HG02852 (cell line): Measurements from ENCODE around the gene MED16.

ENCODE experiments used
- ATAC-seq: cut with Tn5 transposase; IDR thresholded peaks from one replicate; pipeline ENCODE4 v1.9.1; 2021; ENCODE audit warnings: mild to moderate bottlenecking, moderate library complexity; ENCODE audit not compliant: unreplicated experiment

MED16 gene

GRCh38 chr19:892894-893689 is at the start of gene MED16, which contains the start of gene RNU6-9:
Gene MED16 (minus strand): TSS chr19:893187. CDS start chr19:891131, 2,056 bp downstream.
Gene RNU6-9 (plus strand): TSS chr19:893484.
- peak; percentile 71 for ATAC-seq

- no peak for ATAC-seq
Measured at GRCh38 chr19:942133-942645, 49.2 kb upstream of the MED16 start.

GRCh38 chr19:941292-942132 is 48.5 kb upstream of the MED16 start:
- no peak for ATAC-seq

GRCh38 chr19:940591-941291 is 47.8 kb upstream of the MED16 start:
- ATAC-seq, result no peak

GRCh38 chr19:939922-940321 is 46.9 kb upstream of the MED16 start:
- no peak for ATAC-seq

GRCh38 chr19:939439-939838 is 46.5 kb upstream of the MED16 start:
- ATAC-seq, result no peak

- no peak for ATAC-seq
Measured at GRCh38 chr19:938233-938923, 45.4 kb upstream of the MED16 start.

GRCh38 chr19:937259-937694 is 44.3 kb upstream of the MED16 start:
- no peak for ATAC-seq

- no peak for ATAC-seq
Measured at GRCh38 chr19:936175-936546, 43.2 kb upstream of the MED16 start.

GRCh38 chr19:934865-935479 is 42.0 kb upstream of the MED16 start:
- no peak for ATAC-seq

GRCh38 chr19:934197-934840 is 41.3 kb upstream of the MED16 start:
- no peak for ATAC-seq

- no peak for ATAC-seq
Measured at GRCh38 chr19:933553-933882, 40.5 kb upstream of the MED16 start.

GRCh38 chr19:932648-933552 is 39.9 kb upstream of the MED16 start:
- no peak for ATAC-seq

GRCh38 chr19:931860-932647 is 39.1 kb upstream of the MED16 start:
- ATAC-seq, result no peak

GRCh38 chr19:929891-930258 is 36.9 kb upstream of the MED16 start:
- ATAC-seq, result no peak

- no peak for ATAC-seq
Measured at GRCh38 chr19:929203-929890, 36.4 kb upstream of the MED16 start.

- no peak for ATAC-seq
Measured at GRCh38 chr19:928471-929202, 35.6 kb upstream of the MED16 start.
